Tibial nerve (tissue), 4 donors: ENCODE results near the gene IGLL5. TPM values are rescaled to one million over a fixed set of nuclear protein-coding genes. Genes with fewer than 3 reads are reported as not detected.

Experiments used
- DNase-seq, 2 donors: peaks; one replicate each; pipeline ENCODE4 v3.0.0-alpha.2; 2019; ENCODE audit warnings: low spot score in 2 of 2
- H3K27ac ChIP-seq, 4 donors: fragments of 200-600 bp; sonication (generic) in 3 of 4; one replicate each; pipeline ENCODE4 v1.5.1; 2017 to 2019; ENCODE audit warnings: mild to moderate bottlenecking in 1 of 4
- H3K27me3 ChIP-seq, 2 donors: fragments of 200-600 bp; sonication (generic) in 1 of 2; one replicate each; pipeline versions ENCODE4 v1.5.1 to v1.6.0; 2017 to 2019
- H3K36me3 ChIP-seq, 3 donors: fragments of 200-600 bp; sonication (generic); one replicate each; pipeline ENCODE4 v1.5.1; 2018 to 2019
- H3K4me1 ChIP-seq, 4 donors: fragments of 200-600 bp; sonication (generic) in 3 of 4; one replicate each; pipeline ENCODE4 v1.5.1; 2017 to 2019
- H3K4me3 ChIP-seq, 4 donors: fragments of 200-600 bp; sonication (generic) in 3 of 4; one replicate each; pipeline ENCODE4 v1.5.1; 2017 to 2019; ENCODE audit warnings: mild to moderate bottlenecking in 1 of 4, moderate library complexity in 1 of 4
- H3K9me3 ChIP-seq, 4 donors: fragments of 200-600 bp; sonication (generic) in 3 of 4; one replicate each; pipeline ENCODE4 v1.5.1; 2017 to 2019
- CTCF ChIP-seq, 5 experiments: fragments of 200-600 bp in 3 of 5; fragments of 450-650 bp in 2 of 5; sonication (generic) in 3 of 5; IDR thresholded peaks; one replicate each; pipeline ENCODE4 v1.5.1; 2016 to 2019; ENCODE audit warnings: antibody characterized with exemption in 5 of 5, mild to moderate bottlenecking in 3 of 5, moderate library complexity in 2 of 5
- EP300 ChIP-seq, 2 donors: sonication (generic); formaldehyde crosslinking; IDR thresholded peaks; one replicate each; pipeline ENCODE4 v1.6.1; 2017; ENCODE audit warnings: antibody characterized with exemption in 2 of 2, mild to moderate bottlenecking in 1 of 2
- POLR2A ChIP-seq, 2 donors: fragments of 450-650 bp; IDR thresholded peaks; one replicate each; pipeline ENCODE4 v1.6.1; 2017; ENCODE audit warnings: antibody characterized with exemption in 2 of 2, mild to moderate bottlenecking in 2 of 2, moderate library complexity in 2 of 2
- WGBS, 2 donors: methylation state at CpG; one replicate each; pipeline ENCODE4 v1.1.5; 2018; 5-methylcytosine and 5-hydroxymethylcytosine counted together
- total RNA-seq, 4 donors: library from RNA; depleted of rRNA; stranded (reverse); fragments of >200 nt; gene quantifications; one replicate each; pipeline ENCODE4 v1.1.0, GENCODE V29; 2016

Gene IGLL5
- total RNA-seq, 4 donors from 2014 or later, result 0.66 to 2.7 (median 2.1) TPM; not detected in 1

GRCh38 chr22:22916952-22917290 lies 29.3 kb downstream of the IGLL5 start:
- TF ChIP-seq POLR2A (IDR thresholded peaks at IDR 0.05) (no peak), EP300 (IDR thresholded peaks at IDR 0.05) (no peak), CTCF (IDR thresholded peaks at IDR 0.05) (no peak)
- H3K36me3 ChIP-seq, result no peaks in the 10 kb centered on the region
- DNase-seq, result no peak
- no peak overlapping the region for H3K27ac ChIP-seq
- no peak overlapping the region for H3K4me3 ChIP-seq
- no peaks in the 10 kb centered on the region for H3K4me1 ChIP-seq
- no peaks in the 10 kb centered on the region for H3K9me3 ChIP-seq
- H3K27me3 ChIP-seq, result no peaks in the 10 kb centered on the region
- WGBS, 2 donors, result 83 to 88% methylated on average over 3 of the region's 3 CpGs

- TF ChIP-seq POLR2A (IDR thresholded peaks at IDR 0.05) (no peak), CTCF (IDR thresholded peaks at IDR 0.05) (no peak), EP300 (IDR thresholded peaks at IDR 0.05) (no peak)
These were observed 29.8 kb downstream of the IGLL5 start for GRCh38 chr22:22917377-22917776.

GRCh38 chr22:22918297-22918965 lies 30.8 kb downstream of the IGLL5 start:
- Histone ChIP-seq H3K27me3 (no peaks in the 10 kb centered on the region), H3K36me3 (no peaks in the 10 kb centered on the region), H3K4me3 (no peak overlapping the region), H3K4me1 (no peaks in the 10 kb centered on the region), H3K9me3 (no peaks in the 10 kb centered on the region), H3K27ac (no peak overlapping the region)
- WGBS, 2 donors, result 83 to 86% methylated on average over 7 of the region's 7 CpGs
- TF ChIP-seq CTCF (IDR thresholded peaks at IDR 0.05), result no peak
- no peak for TF ChIP-seq EP300 (IDR thresholded peaks at IDR 0.05)
- TF ChIP-seq POLR2A (IDR thresholded peaks at IDR 0.05), result no peak
- DNase-seq, result no peak

More at GRCh38 chr22:22917377-22917776, 29.8 kb downstream of the IGLL5 start:
- no peaks in the 10 kb centered on the region for H3K9me3 ChIP-seq
- 85 to 86% methylated on average over 2 to 4 of the region's 4 CpGs for WGBS, 2 donors
- H3K4me3 ChIP-seq, result no peak overlapping the region
- no peaks in the 10 kb centered on the region for H3K4me1 ChIP-seq
- DNase-seq, result no peak
- H3K27me3 ChIP-seq, result no peaks in the 10 kb centered on the region
- no peaks in the 10 kb centered on the region for H3K36me3 ChIP-seq
- H3K27ac ChIP-seq, result no peak overlapping the region

GRCh38 chr22:22919041-22919440 lies 31.4 kb downstream of the IGLL5 start:
- no peak for DNase-seq
- Histone ChIP-seq H3K4me1 (no peaks in the 10 kb centered on the region), H3K27ac (no peak overlapping the region), H3K36me3 (no peaks in the 10 kb centered on the region), H3K27me3 (no peaks in the 10 kb centered on the region), H3K4me3 (no peak overlapping the region), H3K9me3 (no peaks in the 10 kb centered on the region)
- WGBS, 2 donors, result 90 to 96% methylated on average over 7 of the region's 7 CpGs
- TF ChIP-seq EP300 (IDR thresholded peaks at IDR 0.05) (no peak), CTCF (IDR thresholded peaks at IDR 0.05) (no peak), POLR2A (IDR thresholded peaks at IDR 0.05) (no peak)

GRCh38 chr22:22920104-22920654 lies 32.6 kb downstream of the IGLL5 start:
- no peaks in the 10 kb centered on the region for H3K4me1 ChIP-seq
- H3K27me3 ChIP-seq, result no peaks in the 10 kb centered on the region
- no peak overlapping the region for H3K4me3 ChIP-seq
- H3K36me3 ChIP-seq, result no peaks in the 10 kb centered on the region
- no peak for TF ChIP-seq CTCF (IDR thresholded peaks at IDR 0.05)
- no peak for TF ChIP-seq EP300 (IDR thresholded peaks at IDR 0.05)
- no peak for TF ChIP-seq POLR2A (IDR thresholded peaks at IDR 0.05)
- H3K27ac ChIP-seq, result no peak overlapping the region
- no peaks in the 10 kb centered on the region for H3K9me3 ChIP-seq
- DNase-seq, result no peak
- WGBS, 2 donors, result 91 to 93% methylated on average over 7 of the region's 7 CpGs
